MM.1S (cell line): ENCODE measurements around the gene PRPF31.
"Not testable (repeated sequence)": the region's sequence is repeated elsewhere in the genome, so short reads cannot be mapped to it uniquely, and the experiment has no call there.

Experiments
- DNase-seq: peaks from one replicate; pipeline ENCODE4 v3.0.0-alpha.2; 2015
- H2AFZ ChIP-seq: fragments of 300-600 bp; sonication (generic); 2 replicates; pipeline ENCODE4 v1.6.0; 2016; ENCODE audit warnings: antibody characterized with exemption, low read length
- H3F3A ChIP-seq: fragments of 300-600 bp; sonication (generic); 2 replicates; pipeline ENCODE4 v1.6.1; 2016; ENCODE audit warnings: mild to moderate bottlenecking, antibody characterized with exemption, low read length, moderate library complexity, mixed read lengths; ENCODE audit not compliant: insufficient read depth
- H3K27ac ChIP-seq: fragments of 300-600 bp; sonication (generic); 2 replicates; pipeline ENCODE4 v1.5.1; 2016; ENCODE audit warnings: mild to moderate bottlenecking, low read length
- H3K27me3 ChIP-seq: fragments of 300-600 bp; sonication (generic); replicated peaks from 2 replicates; pipeline ENCODE4 v1.6.0; 2016; ENCODE audit warnings: low read length; ENCODE audit not compliant: insufficient read depth
- H3K36me3 ChIP-seq: fragments of 300-600 bp; sonication (generic); replicated peaks from 2 replicates; pipeline ENCODE4 v1.6.1; 2016; ENCODE audit warnings: mild to moderate bottlenecking, low read length, mixed read lengths; ENCODE audit not compliant: insufficient read depth
- H3K4me1 ChIP-seq: fragments of 300-600 bp; sonication (generic); 2 replicates; pipeline ENCODE4 v1.6.1; 2016; ENCODE audit warnings: low read length, mixed read lengths
- H3K4me2 ChIP-seq: fragments of 300-600 bp; sonication (generic); 2 replicates; pipeline ENCODE4 v1.6.0; 2016; ENCODE audit warnings: low read depth, low read length
- H3K4me3 ChIP-seq: fragments of 300-600 bp; sonication (generic); 2 replicates; pipeline ENCODE4 v1.5.1; 2016; ENCODE audit warnings: low read length, mixed read lengths
- H3K79me2 ChIP-seq: fragments of 300-600 bp; sonication (generic); 2 replicates; pipeline ENCODE4 v1.6.1; 2016; ENCODE audit warnings: mixed run types, low read length, mixed read lengths
- H3K9ac ChIP-seq: fragments of 300-600 bp; sonication (generic); 2 replicates; pipeline ENCODE4 v1.6.1; 2016; ENCODE audit warnings: low read length, mixed read lengths
- H3K9me2 ChIP-seq: fragments of 300-600 bp; sonication (generic); replicated peaks from 2 replicates; pipeline ENCODE4 v1.6.1; 2016; ENCODE audit warnings: mild to moderate bottlenecking, low read length, mixed read lengths; ENCODE audit not compliant: insufficient read depth
- H3K9me3 ChIP-seq: fragments of 300-600 bp; sonication (generic); replicated peaks from 2 replicates; pipeline ENCODE4 v1.6.1; 2016; ENCODE audit warnings: mild to moderate bottlenecking, low read length, mixed read lengths; ENCODE audit not compliant: insufficient read depth
- H4K20me1 ChIP-seq: fragments of 300-600 bp; sonication (generic); 2 replicates; pipeline ENCODE4 v1.6.1; 2016; ENCODE audit warnings: mild to moderate bottlenecking, low read length, moderate library complexity, mixed read lengths; ENCODE audit not compliant: insufficient read depth
- EZH2 ChIP-seq: fragments of 300-600 bp; sonication (generic); optimal IDR thresholded peaks from 2 replicates; pipeline ENCODE3; 2017; ENCODE audit warnings: low read depth, mild to moderate bottlenecking, antibody characterized with exemption, low read length, mixed read lengths
- EZH2phosphoT487 ChIP-seq: fragments of 300-600 bp; sonication (generic); IDR thresholded peaks from 2 replicates; pipeline ENCODE4 v1.6.1; 2018; ENCODE audit warnings: antibody characterized with exemption, low read length
- TF ChIP-seq, protein P1 (sequence below): fragments of 300-600 bp; sonication (generic); IDR thresholded peaks from 2 replicates; pipeline ENCODE4 v1.5.1; 2016; ENCODE audit warnings: antibody characterized with exemption, low read length, mixed read lengths

PRPF31 gene

GRCh38 chr19:54096617-54097106, 18.9 kb upstream of the PRPF31 start:
- no peak for DNase-seq
- Histone ChIP-seq H3K27ac (no peak overlapping the region), H3K27me3 (peaks cover 25% of the 10 kb centered on the region), H3F3A (no peaks in the 10 kb centered on the region), H3K9ac (no peak overlapping the region), H3K4me3 (no peak overlapping the region; the same call in 1 of the 2 replicates), H4K20me1 (no peaks in the 10 kb centered on the region), H2AFZ (peak overlapping the region; percentile 51; the same call in 1 of the 2 replicates), H3K79me2 (no peaks in the 10 kb centered on the region), H3K9me2 (no peaks in the 10 kb centered on the region), H3K36me3 (no peaks in the 10 kb centered on the region), H3K4me2 (no peak overlapping the region; the same call in 1 of the 2 replicates), H3K4me1 (no peaks in the 10 kb centered on the region), H3K9me3 (no peaks in the 10 kb centered on the region)
- TF ChIP-seq EZH2phosphoT487 (no peak), EZH2 (no peak)
- TF ChIP-seq, protein P1, sequence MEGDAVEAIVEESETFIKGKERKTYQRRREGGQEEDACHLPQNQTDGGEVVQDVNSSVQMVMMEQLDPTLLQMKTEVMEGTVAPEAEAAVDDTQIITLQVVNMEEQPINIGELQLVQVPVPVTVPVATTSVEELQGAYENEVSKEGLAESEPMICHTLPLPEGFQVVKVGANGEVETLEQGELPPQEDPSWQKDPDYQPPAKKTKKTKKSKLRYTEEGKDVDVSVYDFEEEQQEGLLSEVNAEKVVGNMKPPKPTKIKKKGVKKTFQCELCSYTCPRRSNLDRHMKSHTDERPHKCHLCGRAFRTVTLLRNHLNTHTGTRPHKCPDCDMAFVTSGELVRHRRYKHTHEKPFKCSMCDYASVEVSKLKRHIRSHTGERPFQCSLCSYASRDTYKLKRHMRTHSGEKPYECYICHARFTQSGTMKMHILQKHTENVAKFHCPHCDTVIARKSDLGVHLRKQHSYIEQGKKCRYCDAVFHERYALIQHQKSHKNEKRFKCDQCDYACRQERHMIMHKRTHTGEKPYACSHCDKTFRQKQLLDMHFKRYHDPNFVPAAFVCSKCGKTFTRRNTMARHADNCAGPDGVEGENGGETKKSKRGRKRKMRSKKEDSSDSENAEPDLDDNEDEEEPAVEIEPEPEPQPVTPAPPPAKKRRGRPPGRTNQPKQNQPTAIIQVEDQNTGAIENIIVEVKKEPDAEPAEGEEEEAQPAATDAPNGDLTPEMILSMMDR = no peak

DNA sequence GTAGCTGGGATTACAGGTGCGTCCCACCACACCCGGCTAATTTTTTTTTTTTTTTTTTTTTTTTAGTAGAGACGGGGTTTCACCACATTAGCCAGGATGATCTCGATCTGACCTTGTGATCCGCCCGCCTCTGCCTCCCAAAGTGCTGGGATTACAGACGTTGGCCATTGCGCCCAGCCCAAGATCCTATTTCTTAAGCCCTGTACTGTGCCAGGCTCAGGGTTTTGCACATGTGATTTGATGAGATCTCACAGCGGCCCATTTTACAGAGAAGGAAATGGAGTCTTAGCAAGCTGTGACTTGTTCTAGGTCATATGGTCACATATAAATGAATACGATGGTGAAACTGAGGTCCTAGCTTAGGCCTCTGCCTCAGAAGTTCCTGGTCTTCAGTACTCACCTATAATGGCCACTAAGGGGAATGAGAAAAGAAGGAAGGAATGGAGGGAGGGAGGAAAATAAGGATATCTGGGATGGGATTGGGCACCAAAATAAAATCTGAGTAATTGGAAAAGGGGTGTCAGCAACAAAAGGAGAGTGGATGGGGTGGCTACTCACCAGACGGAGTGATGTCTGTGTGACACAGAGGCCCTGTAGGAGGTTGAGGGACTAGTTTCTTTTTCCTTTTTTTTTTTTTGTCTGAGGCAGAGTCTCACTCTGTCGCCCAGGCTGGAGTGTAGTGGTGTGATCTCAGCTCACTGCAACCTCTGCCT, 16.2 kb upstream of the PRPF31 start:
- no peaks in the 10 kb centered on the region for H3K36me3 ChIP-seq

GRCh38 chr19:54099903-54100255, 15.7 kb upstream of the PRPF31 start:
- not testable (repeated sequence) for H4K20me1 ChIP-seq, H3K9me2 ChIP-seq

More for the DNA sequence above, 16.2 kb upstream of the PRPF31 start:
- no peaks in the 10 kb centered on the region for H4K20me1 ChIP-seq
- no peak overlapping the region for H2AFZ ChIP-seq
- H3K4me2 ChIP-seq = no peak overlapping the region
- no peak for TF ChIP-seq EZH2phosphoT487
- peaks cover 22% of the 10 kb centered on the region for H3K27me3 ChIP-seq
- no peak for DNase-seq
- no peaks in the 10 kb centered on the region for H3K4me1 ChIP-seq
- no peak overlapping the region for H3K4me3 ChIP-seq
- H3K79me2 ChIP-seq = peaks cover 17% of the 10 kb centered on the region
- H3K27ac ChIP-seq = no peak overlapping the region
- H3F3A ChIP-seq = no peaks in the 10 kb centered on the region
- no peak overlapping the region for H3K9ac ChIP-seq
- no peaks in the 10 kb centered on the region for H3K9me2 ChIP-seq
- H3K9me3 ChIP-seq = no peaks in the 10 kb centered on the region

DNA sequence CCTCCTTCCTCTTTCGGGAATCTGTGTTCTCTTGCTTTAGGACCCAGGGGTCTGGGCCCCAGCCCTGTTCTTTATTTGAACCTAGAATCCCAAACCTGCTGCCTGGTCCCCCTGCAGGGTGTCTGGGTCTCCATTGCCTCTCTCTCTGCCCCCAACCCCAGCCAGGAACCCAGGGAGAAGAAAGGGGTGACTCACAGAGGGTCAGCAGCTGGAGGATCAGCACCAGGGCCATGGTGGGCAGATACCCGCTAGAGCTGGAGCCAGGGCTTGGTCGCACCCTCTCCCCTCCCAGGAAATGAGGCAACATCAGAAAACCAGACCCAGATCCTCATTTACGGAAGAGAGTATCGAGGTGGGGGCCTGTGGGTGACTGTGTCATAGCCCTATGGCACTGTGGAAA, 15.0 kb upstream of the PRPF31 start, which contains the start of gene OSCAR:
OSCAR (minus strand) TSS at position 243 of the 400 bp plus-strand sequence; CDS start at position 232, 11 bp downstream.
- Histone ChIP-seq H4K20me1 (no peaks in the 10 kb centered on the region), H3K9me3 (no peaks in the 10 kb centered on the region), H3F3A (no peaks in the 10 kb centered on the region), H3K4me2 (no peak within 1 kb of the TSS), H3K36me3 (no peaks in the 10 kb centered on the region), H3K9ac (no peak within 1 kb of the TSS), H3K27me3 (peaks cover 22% of the 10 kb centered on the region), H3K4me3 (no peak within 1 kb of the TSS), H3K9me2 (no peaks in the 10 kb centered on the region), H3K4me1 (no peaks in the 10 kb centered on the region), H2AFZ (no peak within 1 kb of the TSS), H3K27ac (no peak within 1 kb of the TSS), H3K79me2 (peaks cover 28% of the 10 kb centered on the region)
- no peak for DNase-seq
- TF ChIP-seq EZH2phosphoT487 (no peak), EZH2 (no peak)
- TF ChIP-seq, protein P1 = no peak

More at GRCh38 chr19:54099903-54100255, 15.7 kb upstream of the PRPF31 start:
- not testable (repeated sequence) for H3K9me3 ChIP-seq, H3K4me3 ChIP-seq, H3K9ac ChIP-seq, H3K4me1 ChIP-seq, H3K27ac ChIP-seq, H3K4me2 ChIP-seq, H2AFZ ChIP-seq, H3F3A ChIP-seq, DNase-seq, H3K36me3 ChIP-seq
- H3K27me3 ChIP-seq = peaks cover 22% of the 10 kb centered on the region
- peaks cover 22% of the 10 kb centered on the region for H3K79me2 ChIP-seq
